Calu3 (cell line): ENCODE measurements around the gene ZNF92. TPM values are rescaled to one million over a fixed set of nuclear protein-coding genes. Genes with fewer than 3 reads are reported as not detected.
"Not testable (repeated sequence)": the region's sequence is repeated elsewhere in the genome, so short reads cannot be mapped to it uniquely, and the experiment has no call there.

ENCODE experiments used
- BruUV-seq: library from RNA; stranded (reverse); fragments of 400-500 nt; replicated peaks from 2 replicates; lab custom pipeline; 2021; lab: Mats Ljungman, UMichigan
- CTCF ChIA-PET: fragments of 300-600 bp; sonication (Branson Sonifier 250); formaldehyde crosslinking; loops from one replicate; lab custom pipeline; 2022; ENCODE audit warnings: antibody characterized with exemption; lab: Charles Lee
- DNase-seq: peaks from one replicate; pipeline ENCODE4 v3.0.0; 2022
- H3K27ac Mint-ChIP-seq: one replicate; pipeline ENCODE4 v1.8.0; 2022; ENCODE audit warnings: mixed read lengths; ENCODE audit not compliant: unreplicated experiment
- H3K27me3 Mint-ChIP-seq: one replicate; pipeline ENCODE4 v1.8.0; 2022; ENCODE audit warnings: mixed read lengths; ENCODE audit not compliant: unreplicated experiment
- H3K36me3 Mint-ChIP-seq: one replicate; pipeline ENCODE4 v1.8.0; 2022; ENCODE audit warnings: mild to moderate bottlenecking, moderate library complexity, mixed read lengths; ENCODE audit not compliant: insufficient read depth, unreplicated experiment
- H3K4me1 Mint-ChIP-seq: one replicate; pipeline ENCODE4 v1.8.0; 2022; ENCODE audit warnings: mild to moderate bottlenecking, low read depth, mixed read lengths; ENCODE audit not compliant: unreplicated experiment
- H3K4me3 Mint-ChIP-seq: one replicate; pipeline ENCODE4 v1.8.0; 2022; ENCODE audit warnings: mild to moderate bottlenecking, low read depth, moderate library complexity, mixed read lengths; ENCODE audit not compliant: unreplicated experiment
- H3K9me3 Mint-ChIP-seq: one replicate; pipeline ENCODE4 v1.8.0; 2022; ENCODE audit warnings: low read depth, mixed read lengths; ENCODE audit not compliant: unreplicated experiment
- CTCF ChIP-seq: fragments of 200-600 bp; IDR thresholded peaks from one replicate; pipeline ENCODE4 v1.8.0; 2022; ENCODE audit warnings: antibody characterized with exemption; ENCODE audit not compliant: unreplicated experiment
- intact Hi-C: fragments of 100-400 bp; cut with micrococcal nuclease; formaldehyde crosslinking; loops from one replicate; pipeline ENCODE4 v1.10.0; 2022; ENCODE audit not compliant: unreplicated experiment
- total RNA-seq: library from RNA; stranded (reverse); gene quantifications from 2 replicates; pipeline ENCODE4 v1.2.3, GENCODE V29; 2022

ZNF92 gene
- total RNA-seq, 1 experiment from 2014 or later: 8.0 TPM

GRCh38 chr7:65404020-65404419 lies 30.4 kb downstream of the ZNF92 start:
- Mint-ChIP-seq H3K27me3 (no peaks in the 10 kb centered on the region), H3K27ac (no peak overlapping the region), H3K9me3 (peaks cover 7% of the 10 kb centered on the region), H3K4me3 (no peak overlapping the region), H3K4me1 (no peaks in the 10 kb centered on the region), H3K36me3 (no peaks in the 10 kb centered on the region)
- BruUV-seq: no TSS peak
- TF ChIP-seq CTCF: no peak
- no peak for DNase-seq
- CTCF ChIA-PET: no interaction called here
- intact Hi-C loops: no loop called here

GRCh38 chr7:65406706-65407105 lies 33.1 kb downstream of the ZNF92 start:
- H3K27ac Mint-ChIP-seq, H3K4me1 Mint-ChIP-seq, H3K4me3 Mint-ChIP-seq, BruUV-seq, intact Hi-C loops, H3K27me3 Mint-ChIP-seq, CTCF ChIA-PET, H3K36me3 Mint-ChIP-seq, DNase-seq, H3K9me3 Mint-ChIP-seq: not testable (repeated sequence)

- no peak for DNase-seq
- no peak overlapping the region for H3K4me3 Mint-ChIP-seq
- CTCF ChIA-PET: no interaction called here
- H3K36me3 Mint-ChIP-seq: no peaks in the 10 kb centered on the region
- no peak overlapping the region for H3K27ac Mint-ChIP-seq
- intact Hi-C loops: no loop called here
- no TSS peak for BruUV-seq
- H3K4me1 Mint-ChIP-seq: no peaks in the 10 kb centered on the region
- peaks cover 7% of the 10 kb centered on the region for H3K9me3 Mint-ChIP-seq
- no peak for TF ChIP-seq CTCF
- H3K27me3 Mint-ChIP-seq: no peaks in the 10 kb centered on the region
Measured at GRCh38 chr7:65409363-65409762, 35.7 kb downstream of the ZNF92 start.

GRCh38 chr7:65411249-65411648 lies 37.6 kb downstream of the ZNF92 start:
- Mint-ChIP-seq H3K4me1 (no peaks in the 10 kb centered on the region), H3K9me3 (peaks cover 6% of the 10 kb centered on the region), H3K4me3 (no peak overlapping the region), H3K27ac (no peak overlapping the region), H3K36me3 (no peaks in the 10 kb centered on the region), H3K27me3 (no peaks in the 10 kb centered on the region)
- no peak for TF ChIP-seq CTCF
- no peak for DNase-seq
- no TSS peak for BruUV-seq
- intact Hi-C loops: no loop called here
- CTCF ChIA-PET: no interaction called here

GRCh38 chr7:65422670-65423069 lies 49.0 kb downstream of the ZNF92 start:
- no peak for TF ChIP-seq CTCF
- Mint-ChIP-seq H3K4me3 (no peak overlapping the region), H3K9me3 (peaks cover 17% of the 10 kb centered on the region), H3K27me3 (no peaks in the 10 kb centered on the region), H3K27ac (no peak overlapping the region), H3K36me3 (no peaks in the 10 kb centered on the region), H3K4me1 (no peaks in the 10 kb centered on the region)
- CTCF ChIA-PET: no interaction called here
- no peak for DNase-seq
- BruUV-seq: no TSS peak
- intact Hi-C loops: no loop called here

- H3K4me3 Mint-ChIP-seq, H3K36me3 Mint-ChIP-seq, DNase-seq, H3K27ac Mint-ChIP-seq, H3K4me1 Mint-ChIP-seq, BruUV-seq, intact Hi-C loops, H3K27me3 Mint-ChIP-seq, CTCF ChIA-PET: not testable (repeated sequence)
- peaks cover 17% of the 10 kb centered on the region for H3K9me3 Mint-ChIP-seq
Measured at GRCh38 chr7:65423286-65423685, 49.6 kb downstream of the ZNF92 start.
